ENCODE results near the gene KCMF1. TPM values are rescaled to one million over a fixed set of nuclear protein-coding genes. Genes with fewer than 3 reads are reported as not detected.
A peak's percentile ranks its signal among the peaks of the same experiment; 100 is the strongest.

The KCMF1 gene
- 10 to 100 TPM; 52.0 to 75.2 (median 63.5) TPM for total RNA-seq

DNA sequence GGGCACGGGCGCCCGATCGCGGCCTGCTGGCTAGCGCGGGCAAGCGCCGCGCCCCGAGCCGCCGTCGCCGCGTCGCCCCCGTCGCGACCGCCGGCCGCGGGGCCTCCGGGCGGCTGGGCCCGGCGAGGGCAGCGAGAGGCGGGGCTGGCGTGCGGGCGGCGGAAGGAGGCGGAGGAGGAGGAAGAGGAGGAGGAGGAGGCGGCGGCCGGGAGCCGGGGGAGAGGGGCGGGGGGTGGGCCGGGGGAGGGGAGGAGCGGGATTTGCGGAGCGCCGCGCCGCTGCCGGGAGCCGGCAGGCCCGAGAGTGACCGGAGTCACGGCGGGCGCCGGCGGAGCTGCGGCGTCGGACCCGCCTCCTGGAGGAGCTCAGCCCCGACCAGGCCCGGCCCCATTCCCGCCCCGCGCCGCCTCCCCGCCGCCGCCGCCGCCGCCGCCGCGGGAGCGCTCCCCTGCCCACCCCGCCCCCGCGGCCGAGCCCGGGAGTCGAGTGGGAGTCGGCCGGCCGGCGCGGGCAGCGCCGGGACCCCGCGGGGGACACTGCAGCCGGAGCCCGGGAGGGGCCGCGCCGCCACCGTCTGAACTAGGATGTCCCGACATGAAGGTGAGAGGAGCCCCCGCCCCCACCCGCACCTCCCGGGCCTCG is at the start of gene KCMF1:
KCMF1 (plus strand) TSS at position 294 of the 642 bp plus-strand sequence; CDS start at position 585, 291 bp downstream.
- no peak for DNase-seq (ENCODE audit: low spot score)
- ATAC-seq (ENCODE audit: low FRiP score) = peak; percentile 91
- TF ChIP-seq, protein P1, sequence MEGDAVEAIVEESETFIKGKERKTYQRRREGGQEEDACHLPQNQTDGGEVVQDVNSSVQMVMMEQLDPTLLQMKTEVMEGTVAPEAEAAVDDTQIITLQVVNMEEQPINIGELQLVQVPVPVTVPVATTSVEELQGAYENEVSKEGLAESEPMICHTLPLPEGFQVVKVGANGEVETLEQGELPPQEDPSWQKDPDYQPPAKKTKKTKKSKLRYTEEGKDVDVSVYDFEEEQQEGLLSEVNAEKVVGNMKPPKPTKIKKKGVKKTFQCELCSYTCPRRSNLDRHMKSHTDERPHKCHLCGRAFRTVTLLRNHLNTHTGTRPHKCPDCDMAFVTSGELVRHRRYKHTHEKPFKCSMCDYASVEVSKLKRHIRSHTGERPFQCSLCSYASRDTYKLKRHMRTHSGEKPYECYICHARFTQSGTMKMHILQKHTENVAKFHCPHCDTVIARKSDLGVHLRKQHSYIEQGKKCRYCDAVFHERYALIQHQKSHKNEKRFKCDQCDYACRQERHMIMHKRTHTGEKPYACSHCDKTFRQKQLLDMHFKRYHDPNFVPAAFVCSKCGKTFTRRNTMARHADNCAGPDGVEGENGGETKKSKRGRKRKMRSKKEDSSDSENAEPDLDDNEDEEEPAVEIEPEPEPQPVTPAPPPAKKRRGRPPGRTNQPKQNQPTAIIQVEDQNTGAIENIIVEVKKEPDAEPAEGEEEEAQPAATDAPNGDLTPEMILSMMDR (IDR thresholded peaks at IDR 0.05) = no peak

DNA sequence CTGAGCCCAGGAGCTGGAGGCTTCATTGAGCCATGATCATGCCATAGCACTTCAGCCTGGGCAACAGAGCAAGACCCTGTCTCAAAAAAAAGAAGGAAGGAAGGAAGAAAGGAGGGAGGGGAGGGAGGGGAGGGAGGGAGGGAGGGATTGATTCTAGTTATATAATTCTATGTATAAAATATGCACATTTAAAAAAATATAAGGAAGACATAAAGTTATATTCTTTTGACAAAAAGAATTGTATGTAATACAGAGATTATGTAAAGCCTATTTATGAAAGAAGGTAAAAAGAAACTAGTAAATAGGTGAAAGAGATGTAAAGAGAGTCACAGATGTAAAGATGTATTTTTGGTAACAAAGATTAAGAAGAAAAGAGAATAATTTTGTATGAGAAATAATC is 48.0 kb upstream of the KCMF1 start:
- ATAC-seq (ENCODE audit: low FRiP score) (no peak), DNase-seq (ENCODE audit: low spot score) (no peak)
- TF ChIP-seq, protein P1 (IDR thresholded peaks at IDR 0.05) = no peak

DNA sequence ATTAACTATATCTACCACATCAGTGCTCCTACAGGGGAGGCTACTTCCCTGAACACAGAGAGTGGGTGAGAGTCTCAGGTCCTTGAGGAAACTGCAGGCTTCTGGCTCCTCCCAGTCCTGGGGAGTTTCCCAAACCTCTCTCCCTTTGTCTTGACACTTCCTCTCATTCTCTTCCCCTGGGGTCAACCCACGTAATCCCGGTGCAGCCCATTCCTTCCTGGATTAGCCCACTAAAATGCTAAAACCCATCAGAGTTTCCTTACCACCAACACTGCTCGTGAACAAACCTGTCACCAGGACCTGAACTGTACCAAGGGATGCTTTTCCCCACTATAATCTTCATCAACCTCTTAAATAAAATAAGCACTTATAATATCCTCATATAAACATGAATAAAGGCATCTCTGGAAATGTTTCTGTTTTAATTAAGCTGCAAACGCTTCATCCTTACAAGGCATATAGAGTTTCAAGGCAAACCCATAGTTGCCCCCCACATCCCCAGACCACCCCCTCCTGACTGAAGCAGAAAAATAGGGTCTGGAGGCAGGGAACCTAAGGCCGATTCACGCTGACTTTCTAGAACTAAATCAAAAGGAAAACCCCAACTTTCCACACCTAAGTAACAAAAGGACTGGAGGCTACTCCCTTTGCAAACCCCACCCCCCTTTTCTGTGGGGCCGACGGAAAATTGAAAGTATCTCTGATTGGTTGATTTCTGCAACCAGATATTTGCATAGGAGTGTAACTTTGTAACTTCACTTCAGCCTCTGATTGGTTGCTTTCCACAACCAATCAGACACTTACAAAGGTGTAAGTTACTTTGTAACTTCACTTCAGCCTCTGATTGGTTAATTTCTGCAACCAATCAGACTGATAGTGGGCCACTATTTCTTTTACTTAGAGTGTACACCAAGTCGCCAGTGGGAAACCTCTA is 46.5 kb upstream of the KCMF1 start:
- ATAC-seq (ENCODE audit: low FRiP score) = peak; percentile 24
- TF ChIP-seq, protein P1 (IDR thresholded peaks at IDR 0.05) = no peak
- no peak for DNase-seq (ENCODE audit: low spot score)

DNA sequence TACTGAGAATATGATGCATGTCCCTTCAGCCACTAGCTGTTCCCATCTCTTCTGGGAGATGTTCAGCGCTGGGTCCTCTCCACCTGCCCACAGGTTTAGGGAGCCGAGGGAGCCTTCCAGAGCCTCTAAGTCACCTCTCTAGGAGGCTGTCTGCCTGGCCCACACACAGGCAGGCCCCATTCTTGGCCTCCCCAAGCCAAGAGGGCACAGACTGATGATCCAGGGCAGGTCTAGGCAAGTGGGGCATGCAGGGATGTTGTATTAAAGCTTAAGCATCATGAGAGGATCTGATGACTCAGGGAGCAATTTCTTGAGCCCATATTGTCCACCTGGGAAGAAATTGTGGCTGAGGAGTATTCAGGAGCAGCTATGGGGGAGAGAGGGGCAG is 45.6 kb upstream of the KCMF1 start:
- TF ChIP-seq, protein P1 (IDR thresholded peaks at IDR 0.05) = no peak
- DNase-seq (ENCODE audit: low spot score) (no peak), ATAC-seq (ENCODE audit: low FRiP score) (no peak)

DNA sequence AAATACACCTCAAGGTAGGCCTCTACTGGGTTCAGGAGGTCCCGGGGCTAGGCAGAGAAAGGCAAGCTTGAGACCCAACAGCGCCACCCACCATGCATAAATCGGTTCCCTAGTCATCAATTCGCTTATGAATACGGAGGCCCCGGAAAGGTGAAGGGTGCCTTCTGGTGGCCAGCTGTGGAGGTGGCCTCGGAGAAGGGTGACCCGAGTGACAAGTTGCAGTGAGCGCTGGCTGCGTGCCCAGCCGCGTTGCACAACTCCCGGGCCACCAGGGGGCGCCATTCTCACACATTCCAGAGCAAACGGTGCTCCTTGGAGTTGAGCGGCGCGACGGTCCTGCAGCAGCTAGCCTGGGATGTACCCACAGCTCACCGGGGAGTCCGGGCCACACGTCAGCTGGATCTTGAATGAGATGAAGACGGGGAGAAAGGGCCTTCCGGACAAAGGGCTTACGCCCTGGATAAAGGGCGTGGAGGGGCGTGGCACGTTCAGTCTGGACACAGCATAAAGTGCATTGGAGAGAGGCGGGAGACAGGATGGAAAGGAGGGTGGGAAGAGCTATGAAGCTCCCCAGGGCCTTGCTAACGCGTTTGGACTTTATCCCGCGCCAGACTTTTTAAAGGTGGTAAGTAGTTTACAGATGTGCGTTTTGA is 45.1 kb upstream of the KCMF1 start:
- TF ChIP-seq, protein P1 (IDR thresholded peaks at IDR 0.05) = peak in 2 of 3 donors; percentile 78 to 98
- DNase-seq (ENCODE audit: low spot score) = peak; percentile 100
- peak; percentile 75 for ATAC-seq (ENCODE audit: low FRiP score)

DNA sequence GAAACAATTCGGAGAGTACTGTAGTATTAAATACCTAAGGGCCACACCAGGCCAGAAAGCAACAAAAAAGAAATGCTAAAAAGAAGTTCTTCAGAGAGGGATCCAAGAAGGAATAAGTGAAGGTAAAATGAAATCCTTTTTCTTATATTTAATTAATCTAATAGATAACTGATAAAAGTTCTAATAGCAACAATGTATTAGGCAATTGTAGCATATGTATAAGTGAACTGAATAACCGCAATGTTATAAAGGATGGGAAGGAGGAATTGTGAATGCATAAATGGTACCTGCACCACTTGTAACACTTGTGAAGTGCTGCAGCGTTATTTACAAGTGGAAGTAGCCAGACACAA is 43.7 kb upstream of the KCMF1 start:
- DNase-seq (ENCODE audit: low spot score) (no peak), ATAC-seq (ENCODE audit: low FRiP score) (no peak)
- TF ChIP-seq, protein P1 (IDR thresholded peaks at IDR 0.05) = no peak
